GM12801 (cell line): ENCODE data around the gene OR6C6.

Experiments
- TF ChIP-seq, protein P1 (sequence below): IDR thresholded peaks from one replicate; pipeline ENCODE4 v1.5.1; 2011; ENCODE audit warnings: control low read depth; ENCODE audit not compliant: insufficient read length; ENCODE audit errors: extremely low read depth

OR6C6 gene

DNA sequence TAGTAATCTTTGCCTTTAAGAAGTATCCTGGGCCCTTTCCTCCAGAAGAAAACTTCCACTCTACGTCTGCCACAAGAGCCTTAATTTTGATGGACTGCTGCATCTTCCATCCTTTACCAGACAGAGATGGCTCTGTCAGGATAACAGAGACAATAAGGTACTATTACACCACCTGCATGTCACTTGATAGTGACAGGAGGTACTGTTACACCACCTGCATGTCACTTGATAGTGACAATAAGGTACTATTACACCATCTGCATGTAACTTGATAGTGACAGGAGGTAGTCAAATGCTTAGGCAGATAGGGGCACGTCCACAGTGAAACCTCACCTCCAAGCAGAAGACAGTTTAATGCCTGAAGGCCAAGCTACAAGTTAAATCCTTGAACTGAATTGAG lies 38.1 kb downstream of the OR6C6 start:
- TF ChIP-seq, protein P1, sequence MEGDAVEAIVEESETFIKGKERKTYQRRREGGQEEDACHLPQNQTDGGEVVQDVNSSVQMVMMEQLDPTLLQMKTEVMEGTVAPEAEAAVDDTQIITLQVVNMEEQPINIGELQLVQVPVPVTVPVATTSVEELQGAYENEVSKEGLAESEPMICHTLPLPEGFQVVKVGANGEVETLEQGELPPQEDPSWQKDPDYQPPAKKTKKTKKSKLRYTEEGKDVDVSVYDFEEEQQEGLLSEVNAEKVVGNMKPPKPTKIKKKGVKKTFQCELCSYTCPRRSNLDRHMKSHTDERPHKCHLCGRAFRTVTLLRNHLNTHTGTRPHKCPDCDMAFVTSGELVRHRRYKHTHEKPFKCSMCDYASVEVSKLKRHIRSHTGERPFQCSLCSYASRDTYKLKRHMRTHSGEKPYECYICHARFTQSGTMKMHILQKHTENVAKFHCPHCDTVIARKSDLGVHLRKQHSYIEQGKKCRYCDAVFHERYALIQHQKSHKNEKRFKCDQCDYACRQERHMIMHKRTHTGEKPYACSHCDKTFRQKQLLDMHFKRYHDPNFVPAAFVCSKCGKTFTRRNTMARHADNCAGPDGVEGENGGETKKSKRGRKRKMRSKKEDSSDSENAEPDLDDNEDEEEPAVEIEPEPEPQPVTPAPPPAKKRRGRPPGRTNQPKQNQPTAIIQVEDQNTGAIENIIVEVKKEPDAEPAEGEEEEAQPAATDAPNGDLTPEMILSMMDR: no peak

DNA sequence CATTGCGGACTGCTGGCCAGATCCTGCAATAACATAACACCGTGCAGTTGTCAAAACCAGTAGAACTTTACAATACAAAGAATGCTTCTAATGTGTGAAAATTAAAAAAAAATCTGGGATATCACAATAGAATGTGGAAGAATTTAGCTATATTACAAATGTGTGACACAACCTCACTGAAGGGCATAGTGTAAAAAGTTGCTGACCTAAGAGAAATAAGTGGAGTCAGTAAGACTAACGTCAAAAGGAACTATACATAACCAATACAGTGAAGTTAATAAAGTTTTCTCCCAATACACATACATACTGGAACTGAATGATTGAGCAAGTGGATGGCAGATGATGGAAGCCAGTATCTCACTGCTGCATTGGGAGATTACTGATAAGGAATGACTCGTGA lies 39.5 kb downstream of the OR6C6 start:
- TF ChIP-seq, protein P1: no peak

DNA sequence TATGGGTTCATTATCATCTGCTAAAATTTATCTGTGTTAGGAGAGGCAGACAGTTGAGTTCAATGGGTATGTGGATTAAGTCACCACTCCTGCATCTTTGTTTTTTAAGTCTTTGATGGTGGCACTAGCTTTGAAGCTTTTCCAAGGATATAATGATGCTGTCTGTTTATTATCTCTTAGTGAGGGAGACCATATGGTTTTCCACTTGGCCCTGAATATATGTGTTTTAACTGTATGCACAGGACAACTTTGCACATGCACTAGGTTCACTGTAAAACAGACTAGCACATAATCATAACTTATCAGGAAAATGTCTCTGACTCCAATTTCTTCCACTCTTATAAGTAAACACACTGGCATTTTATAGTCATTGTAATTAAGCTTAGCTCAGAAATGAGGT lies 43.1 kb downstream of the OR6C6 start:
- TF ChIP-seq, protein P1: no peak

DNA sequence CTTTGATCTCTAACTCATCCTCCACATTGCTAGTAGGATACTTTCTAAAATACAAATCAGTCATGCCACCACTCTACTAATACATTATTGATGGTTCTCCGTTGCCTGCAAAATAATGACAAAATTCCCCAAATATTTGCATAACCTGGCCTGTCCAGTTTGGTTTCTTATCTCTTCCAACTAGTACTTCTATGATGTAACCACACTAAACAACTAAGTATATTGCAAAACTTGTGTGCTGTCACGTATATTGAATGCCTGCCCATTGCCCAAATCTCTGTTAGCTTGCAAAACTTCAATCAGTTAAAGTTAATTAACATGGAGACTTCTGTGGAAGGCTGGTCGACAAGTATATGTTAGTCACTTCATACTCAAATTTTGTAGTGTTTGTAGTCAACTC lies 45.4 kb downstream of the OR6C6 start:
- TF ChIP-seq, protein P1: no peak

DNA sequence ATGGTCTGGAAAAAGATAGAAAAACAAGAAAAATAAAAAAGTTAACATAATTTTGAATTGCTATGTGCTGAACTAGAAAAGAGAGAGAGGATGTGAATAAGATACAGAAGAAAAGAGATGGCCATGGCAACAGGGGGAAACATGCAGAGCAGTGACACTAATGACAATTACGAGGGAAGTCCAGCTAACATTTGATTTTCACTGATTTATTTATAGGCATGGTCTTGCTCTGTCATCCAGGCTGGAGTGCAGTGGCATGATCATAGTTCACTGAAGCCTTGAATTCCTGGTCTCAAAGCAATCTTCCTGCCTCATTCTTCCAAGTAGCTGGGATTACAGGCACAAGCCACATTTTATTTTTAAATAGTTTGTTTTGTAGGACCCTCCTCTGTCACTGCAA lies 50.2 kb downstream of the OR6C6 start:
- TF ChIP-seq, protein P1: no peak

GRCh38 chr12:55244309-55244708 lies 52.1 kb downstream of the OR6C6 start, which contains the start of gene OR6C74:
TSS of gene OR6C74 (plus strand) at chr12:55244609. CDS start at chr12:55247288, 2,679 bp downstream.
- TF ChIP-seq, protein P1: no peak
